Fibroblast of skin of left quadriceps (primary cell): Measurements from ENCODE around the gene HADHA.

Source experiments
- DNase-seq, 2 experiments: peaks; one replicate each; pipeline ENCODE4 v3.0.0-alpha.2; 2013; ENCODE audit warnings: low read depth in 2 of 2

The HADHA gene

GRCh38 chr2:26245231-26245732, 850 bp upstream of the HADHA start:
- DNase-seq, result no peak

- DNase-seq, result no peak
Observed at GRCh38 chr2:26243470-26244308, 743 bp downstream of the HADHA start.

GRCh38 chr2:26241928-26242436, 2.5 kb downstream of the HADHA start:
- no peak for DNase-seq

- DNase-seq, result peak in 1 of 2 experiments; percentile 4
Observed at GRCh38 chr2:26238311-26238958, 6.0 kb downstream of the HADHA start.

- DNase-seq, result no peak
Observed at GRCh38 chr2:26237868-26238267, 6.6 kb downstream of the HADHA start.

- DNase-seq, result no peak
Observed at GRCh38 chr2:26235089-26235488, 9.3 kb downstream of the HADHA start.

- DNase-seq, result no peak
Observed at GRCh38 chr2:26230806-26231205, 13.6 kb downstream of the HADHA start.

- DNase-seq, result no peak
Observed at GRCh38 chr2:26229595-26229994, 14.8 kb downstream of the HADHA start.

- DNase-seq, result no peak
Observed at GRCh38 chr2:26224095-26224494, 20.3 kb downstream of the HADHA start.

GRCh38 chr2:26223018-26223417, 21.4 kb downstream of the HADHA start:
- no peak for DNase-seq

- DNase-seq, result no peak
Observed at GRCh38 chr2:26217720-26218119, 26.7 kb downstream of the HADHA start.

- no peak for DNase-seq
Observed at GRCh38 chr2:26216587-26216986, 27.8 kb downstream of the HADHA start.

- no peak for DNase-seq
Observed at GRCh38 chr2:26215833-26216232, 28.6 kb downstream of the HADHA start.

- no peak for DNase-seq
Observed at GRCh38 chr2:26214759-26215158, 29.7 kb downstream of the HADHA start.

- no peak for DNase-seq
Observed at GRCh38 chr2:26212011-26212410, 32.4 kb downstream of the HADHA start.

- DNase-seq, result no peak
Observed at GRCh38 chr2:26203906-26204305, 40.5 kb downstream of the HADHA start.

- no peak for DNase-seq
Observed at GRCh38 chr2:26202981-26203490, 41.4 kb downstream of the HADHA start.

GRCh38 chr2:26197516-26197915, 46.9 kb downstream of the HADHA start:
- DNase-seq, result no peak

- no peak for DNase-seq
Observed at GRCh38 chr2:26196683-26197418, 47.6 kb downstream of the HADHA start.

GRCh38 chr2:26195040-26195984, 49.1 kb downstream of the HADHA start:
- DNase-seq, result peak; percentile 59 to 67
